GM19193 (cell line): ENCODE results near the gene S100P.

Source experiments
- POLR2A ChIP-seq: IDR thresholded peaks from 4 replicates; pipeline ENCODE4 v1.6.1; 2011; ENCODE audit not compliant: insufficient read depth, insufficient read length; ENCODE audit errors: extremely low read depth

S100P gene

DNA sequence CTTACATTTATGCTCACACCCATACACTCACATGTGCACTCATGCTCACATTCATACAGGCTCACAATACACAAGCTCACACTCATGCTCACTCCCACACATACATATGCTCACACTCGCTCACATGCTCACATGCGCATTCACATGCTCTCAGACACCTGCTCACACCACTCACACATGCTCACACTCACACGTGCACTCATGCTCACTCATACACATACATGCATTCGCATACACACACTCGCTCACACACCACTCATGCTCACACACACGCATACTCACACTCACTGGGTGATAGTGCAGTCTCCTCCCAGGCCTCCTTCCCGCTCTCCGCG, 28.4 kb upstream of the S100P start:
- no peak for TF ChIP-seq POLR2A

DNA sequence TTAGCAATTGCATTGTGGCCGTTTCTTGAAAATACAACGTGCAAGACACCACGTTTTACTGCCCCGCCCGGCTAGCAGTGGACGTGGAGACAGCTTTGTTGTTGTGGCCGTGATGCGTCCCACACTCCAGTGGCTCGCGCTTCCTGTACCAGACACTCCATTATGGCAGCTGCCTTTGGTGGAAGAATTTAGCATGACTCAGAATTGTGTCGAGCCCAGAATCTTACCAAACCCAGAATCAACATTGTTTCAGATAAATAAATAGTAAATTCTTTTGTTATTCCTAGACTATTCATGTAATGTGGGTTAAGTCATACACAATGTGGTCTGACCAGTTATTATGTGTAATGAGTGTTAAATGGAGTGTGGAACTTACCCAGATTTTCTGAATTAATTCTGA, 25.3 kb upstream of the S100P start:
- no peak for TF ChIP-seq POLR2A

DNA sequence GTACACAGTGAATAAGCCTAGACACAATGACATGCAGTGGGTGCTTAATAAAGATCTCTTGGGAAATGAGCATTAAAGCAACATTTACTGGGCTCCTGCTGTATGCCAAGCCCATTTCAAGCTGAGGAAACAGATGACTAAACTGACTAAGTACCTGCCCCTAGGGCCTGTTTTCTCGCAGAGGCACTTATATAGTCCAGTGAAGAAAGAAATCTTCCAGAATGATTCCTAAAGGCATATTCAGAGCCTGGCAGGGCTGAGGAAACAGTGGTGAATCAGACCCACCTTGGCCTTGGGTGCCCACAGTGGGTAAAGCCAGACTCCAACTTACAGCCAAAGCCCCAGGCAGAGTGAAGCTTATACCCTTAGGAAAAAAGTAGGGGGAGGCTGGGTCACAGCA, 22.0 kb upstream of the S100P start:
- TF ChIP-seq POLR2A, result no peak

DNA sequence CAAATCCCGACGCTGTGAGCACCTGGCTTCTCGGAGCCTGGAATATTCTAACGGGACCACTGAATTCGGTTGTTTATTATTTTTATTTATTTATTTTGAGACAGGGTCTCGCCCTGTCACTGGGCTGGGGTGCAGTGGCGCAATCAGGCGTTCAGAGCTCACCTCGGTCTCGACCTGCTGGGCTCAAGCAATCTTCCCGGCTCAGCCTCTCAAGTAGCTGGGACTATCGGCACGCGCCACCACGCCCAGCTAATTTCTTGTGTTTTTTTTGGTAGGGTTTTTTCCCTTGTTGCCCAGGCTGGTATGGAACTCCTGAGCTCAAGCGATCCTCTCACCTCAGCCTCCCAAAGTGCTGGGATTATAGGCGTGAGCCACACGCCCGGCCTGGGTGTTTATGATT, 21.5 kb upstream of the S100P start:
- no peak for TF ChIP-seq POLR2A

DNA sequence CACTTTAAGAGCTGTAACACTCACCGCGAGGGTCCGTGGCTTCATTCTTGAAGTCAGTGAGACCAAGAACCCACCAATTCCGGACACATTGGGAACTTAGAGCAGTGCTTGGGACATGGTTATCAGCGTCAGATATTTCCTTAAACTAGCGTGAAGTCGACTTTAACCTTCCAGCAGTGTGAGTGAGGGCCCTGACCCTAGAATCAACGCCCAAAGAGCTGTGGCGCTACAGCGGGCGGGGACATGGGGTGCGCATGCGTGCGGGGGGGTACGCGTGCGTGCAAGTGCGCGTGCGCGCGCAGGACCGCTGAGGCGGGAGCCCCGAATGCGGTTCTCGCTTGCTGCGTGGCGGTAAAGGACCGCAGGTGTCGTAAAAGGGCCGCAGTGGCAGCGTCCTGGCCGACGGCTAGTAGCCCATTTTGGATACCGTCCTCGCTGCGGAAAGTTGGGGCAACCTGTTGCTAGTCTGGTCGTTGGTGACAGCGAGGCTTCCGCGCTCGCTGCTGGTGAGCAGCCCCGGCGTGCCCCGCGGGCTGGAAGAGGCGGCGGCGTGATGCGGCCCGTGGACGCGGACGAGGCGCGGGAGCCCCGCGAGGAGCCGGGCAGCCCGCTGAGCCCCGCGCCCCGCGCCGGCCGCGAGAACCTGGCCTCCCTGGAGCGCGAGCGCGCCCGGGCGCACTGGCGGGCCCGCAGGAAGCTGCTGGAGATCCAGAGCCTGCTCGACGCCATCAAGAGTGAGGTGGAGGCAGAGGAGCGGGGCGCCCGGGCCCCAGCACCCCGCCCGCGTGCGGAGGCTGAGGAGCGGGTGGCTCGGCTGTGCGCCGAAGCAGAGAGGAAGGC, 19.8 kb upstream of the S100P start:
- peak; percentile 85 for TF ChIP-seq POLR2A

DNA sequence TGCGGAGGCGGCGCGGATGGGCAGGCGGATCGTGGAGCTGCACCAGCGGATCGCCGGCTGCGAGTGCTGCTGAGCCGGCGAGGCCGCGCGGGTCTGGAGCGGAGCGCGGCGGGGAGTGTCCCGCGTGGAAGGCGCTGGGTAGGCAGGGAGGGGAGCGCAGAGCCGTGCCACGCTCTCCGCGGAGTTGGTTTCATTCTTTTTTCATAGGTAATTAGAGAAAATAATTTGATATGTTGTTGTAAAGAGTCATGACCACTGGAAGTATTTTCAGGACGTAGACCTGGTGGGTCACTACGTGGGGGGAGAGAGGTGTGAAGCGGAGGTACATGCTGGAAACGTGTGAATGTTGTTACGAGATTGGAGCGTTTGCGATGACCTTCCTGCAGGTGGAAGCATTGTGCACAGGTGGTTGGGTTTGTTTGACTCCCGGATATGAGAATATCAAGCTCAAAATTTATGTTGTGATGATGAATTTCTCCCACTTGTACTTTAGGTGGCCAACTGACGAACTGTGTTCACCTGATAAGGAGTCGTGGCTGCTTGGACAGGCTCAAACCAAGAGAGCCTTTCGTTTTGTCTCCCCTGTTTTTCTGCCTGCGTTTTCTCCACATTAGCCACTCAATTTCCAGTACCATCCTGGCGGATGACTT, 19.1 kb upstream of the S100P start:
- no peak for TF ChIP-seq POLR2A

DNA sequence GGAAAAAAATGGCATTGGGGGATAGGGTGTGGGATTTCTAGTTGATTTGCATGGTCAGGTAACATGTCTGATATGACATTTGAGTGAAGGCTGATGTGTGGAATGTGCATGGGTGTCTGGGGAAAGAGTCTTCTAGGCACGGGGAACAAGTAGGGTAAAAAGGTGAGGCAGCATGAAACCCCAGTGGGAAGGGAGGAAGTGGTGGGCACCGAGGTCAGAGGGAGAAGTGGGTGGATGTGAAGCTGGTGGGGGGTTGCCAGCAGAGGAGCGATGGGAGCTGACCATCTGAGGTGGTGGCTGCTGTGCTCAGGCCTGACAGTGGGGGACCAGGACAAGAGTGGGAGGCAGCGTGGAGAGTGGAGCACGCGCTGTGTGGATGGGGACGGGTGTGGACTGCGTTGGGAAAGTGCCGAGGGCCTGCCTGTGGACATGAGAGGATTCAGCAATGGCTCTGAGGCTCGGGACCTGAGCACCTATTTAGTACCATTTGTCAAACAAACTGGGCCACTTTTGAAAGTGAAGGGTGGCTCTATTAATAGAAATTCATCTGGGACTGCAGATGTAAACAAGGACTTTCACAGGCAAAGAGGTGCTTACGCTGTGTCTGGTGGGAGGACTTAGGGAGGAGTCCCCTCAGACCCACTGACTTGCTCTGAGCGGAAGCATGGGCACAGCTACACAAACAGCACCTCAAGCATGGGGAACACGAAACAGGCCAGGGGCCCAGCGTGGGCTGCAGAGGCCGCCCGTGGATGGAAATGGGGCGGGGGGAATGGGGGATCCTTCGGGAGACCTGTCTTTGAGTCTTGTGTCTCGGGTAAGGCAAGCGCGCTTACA, 16.7 kb upstream of the S100P start:
- no peak for TF ChIP-seq POLR2A

DNA sequence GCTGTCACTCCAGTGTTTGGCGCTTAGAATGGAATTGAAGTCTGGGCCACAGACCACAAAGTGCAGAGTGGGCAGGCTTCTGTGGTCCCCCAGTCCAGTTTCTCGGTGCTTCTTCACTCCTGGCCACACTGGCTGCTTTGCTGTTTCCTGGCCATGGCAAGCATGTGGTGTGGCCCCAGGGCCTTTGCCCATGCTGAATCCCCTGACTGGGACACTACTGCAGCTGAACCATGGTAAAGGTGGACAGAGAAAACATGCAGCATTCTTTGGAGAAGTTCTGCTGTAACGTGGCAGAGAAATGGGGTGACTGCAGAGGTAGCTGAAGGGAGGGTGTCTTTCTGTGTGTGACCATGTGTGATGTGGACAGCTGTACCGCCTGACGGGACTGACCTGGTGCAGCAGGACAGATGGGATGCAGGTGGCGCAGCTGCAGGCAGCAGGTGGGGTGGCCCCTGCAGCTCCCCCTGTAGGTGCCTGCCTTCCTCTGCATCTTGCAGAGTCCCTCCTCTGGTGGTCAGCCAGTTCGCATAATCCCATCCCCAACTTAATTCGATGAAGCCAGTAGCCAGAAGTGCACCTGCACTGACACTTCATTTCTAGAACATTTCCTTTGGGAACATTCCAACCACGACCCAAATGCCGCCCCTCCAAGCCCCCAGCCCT, 13.2 kb upstream of the S100P start:
- no peak for TF ChIP-seq POLR2A

DNA sequence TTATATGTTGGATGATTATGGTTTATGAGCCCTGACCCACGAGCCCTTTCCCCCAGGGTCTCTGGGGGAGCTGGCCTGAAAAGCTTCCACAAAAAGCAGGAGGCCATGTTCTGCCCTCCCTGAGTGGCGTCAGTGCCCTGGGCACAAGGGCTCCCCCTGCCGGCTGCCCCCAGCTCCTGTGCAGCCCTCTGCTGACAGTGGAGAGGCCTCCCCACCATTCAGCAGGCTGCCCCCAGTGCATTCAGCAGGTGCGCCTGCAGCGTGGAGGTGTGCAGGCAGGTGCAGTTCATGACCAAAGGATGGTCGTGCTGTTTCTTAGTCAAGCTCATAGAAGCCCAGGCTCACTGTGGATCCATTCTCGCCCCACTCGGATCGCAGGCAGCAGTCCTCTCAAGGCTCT, 12.5 kb upstream of the S100P start:
- TF ChIP-seq POLR2A, result no peak

DNA sequence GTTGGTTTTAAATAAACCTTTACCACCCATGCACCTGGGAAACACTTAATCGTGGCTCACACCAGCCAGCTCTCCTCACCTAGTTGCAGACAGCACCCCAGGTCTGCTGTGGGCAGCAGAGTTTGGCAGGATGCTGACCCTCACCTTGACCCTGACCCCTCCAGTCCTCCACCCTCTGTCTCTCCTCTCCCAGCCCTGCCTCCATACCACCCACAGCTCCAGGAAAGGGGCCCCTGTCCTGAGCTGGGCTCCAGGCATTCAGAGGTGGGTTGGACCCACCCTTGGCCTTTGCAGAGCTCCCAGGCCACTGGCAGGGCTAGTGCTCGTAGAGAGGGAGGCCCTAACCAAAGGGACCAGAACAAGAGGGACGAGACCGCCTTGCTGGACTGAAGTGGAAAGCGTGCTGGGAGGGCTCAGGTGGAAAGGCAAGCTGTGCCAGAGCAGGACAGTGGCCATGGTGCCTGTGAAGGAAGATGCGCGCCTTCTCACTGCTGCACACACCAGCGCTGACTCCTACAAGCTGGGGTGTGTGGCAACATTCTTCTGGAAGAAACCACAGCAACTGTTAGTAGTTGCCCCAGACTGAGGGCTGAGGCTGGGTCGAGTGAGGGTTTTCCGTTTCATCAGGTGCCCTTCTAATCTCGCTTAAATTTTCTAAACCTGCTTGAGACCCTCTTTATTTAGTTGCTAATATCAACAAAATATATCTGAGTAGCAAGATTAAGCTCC, 10.7 kb upstream of the S100P start:
- TF ChIP-seq POLR2A, result no peak

DNA sequence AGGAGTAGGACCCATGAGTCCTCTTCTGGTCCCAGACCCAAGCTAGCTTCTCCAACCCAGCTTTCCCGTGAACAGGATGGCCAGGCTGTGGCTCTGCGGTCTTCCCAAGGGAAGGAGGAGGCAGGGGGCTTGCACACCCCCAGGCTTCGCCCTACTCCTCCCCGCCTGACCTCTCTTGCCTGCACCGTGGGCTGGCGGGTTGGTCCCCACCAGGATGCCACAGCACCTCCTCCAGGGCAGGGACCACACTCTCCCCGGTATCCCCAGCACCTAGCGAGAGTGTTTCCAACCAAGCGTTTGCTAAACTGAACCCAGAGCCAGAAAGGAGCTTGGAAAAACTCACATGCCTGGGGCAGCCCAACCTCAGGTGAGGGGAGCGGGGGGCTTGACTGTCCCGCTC, 9.0 kb upstream of the S100P start:
- no peak for TF ChIP-seq POLR2A

DNA sequence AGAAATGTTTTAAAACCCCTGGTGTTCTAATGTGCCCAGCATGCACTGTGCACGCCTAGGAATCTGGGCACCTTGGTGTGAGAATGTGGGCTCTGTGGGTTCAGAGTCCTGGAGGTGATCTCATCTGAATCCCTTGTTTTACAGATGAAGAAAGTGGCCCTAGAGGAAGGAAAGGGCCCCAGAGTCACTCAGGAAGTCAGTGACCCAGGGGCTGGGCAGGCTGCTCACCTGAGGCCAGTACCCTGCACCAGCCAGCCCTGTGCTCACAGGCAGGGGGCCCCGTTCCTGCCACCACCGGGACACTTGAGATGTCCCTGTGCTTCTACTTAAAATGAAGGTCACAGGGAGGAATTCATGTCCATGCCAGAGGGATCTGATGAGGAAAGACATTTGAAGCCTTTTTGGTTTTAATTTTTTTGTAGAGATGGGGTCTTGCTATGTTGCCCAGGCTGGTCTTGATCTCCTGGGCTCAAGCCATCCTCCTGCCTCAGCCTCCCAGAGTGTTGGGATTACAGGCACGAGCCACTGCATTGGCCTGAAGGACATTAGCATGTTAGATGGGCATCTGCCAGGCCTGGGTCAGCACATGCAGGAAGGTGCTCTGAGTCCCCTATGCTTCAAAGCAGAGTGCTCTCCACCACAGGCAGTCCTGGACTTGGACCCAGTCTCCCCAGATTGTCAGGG, 7.4 kb upstream of the S100P start:
- no peak for TF ChIP-seq POLR2A

DNA sequence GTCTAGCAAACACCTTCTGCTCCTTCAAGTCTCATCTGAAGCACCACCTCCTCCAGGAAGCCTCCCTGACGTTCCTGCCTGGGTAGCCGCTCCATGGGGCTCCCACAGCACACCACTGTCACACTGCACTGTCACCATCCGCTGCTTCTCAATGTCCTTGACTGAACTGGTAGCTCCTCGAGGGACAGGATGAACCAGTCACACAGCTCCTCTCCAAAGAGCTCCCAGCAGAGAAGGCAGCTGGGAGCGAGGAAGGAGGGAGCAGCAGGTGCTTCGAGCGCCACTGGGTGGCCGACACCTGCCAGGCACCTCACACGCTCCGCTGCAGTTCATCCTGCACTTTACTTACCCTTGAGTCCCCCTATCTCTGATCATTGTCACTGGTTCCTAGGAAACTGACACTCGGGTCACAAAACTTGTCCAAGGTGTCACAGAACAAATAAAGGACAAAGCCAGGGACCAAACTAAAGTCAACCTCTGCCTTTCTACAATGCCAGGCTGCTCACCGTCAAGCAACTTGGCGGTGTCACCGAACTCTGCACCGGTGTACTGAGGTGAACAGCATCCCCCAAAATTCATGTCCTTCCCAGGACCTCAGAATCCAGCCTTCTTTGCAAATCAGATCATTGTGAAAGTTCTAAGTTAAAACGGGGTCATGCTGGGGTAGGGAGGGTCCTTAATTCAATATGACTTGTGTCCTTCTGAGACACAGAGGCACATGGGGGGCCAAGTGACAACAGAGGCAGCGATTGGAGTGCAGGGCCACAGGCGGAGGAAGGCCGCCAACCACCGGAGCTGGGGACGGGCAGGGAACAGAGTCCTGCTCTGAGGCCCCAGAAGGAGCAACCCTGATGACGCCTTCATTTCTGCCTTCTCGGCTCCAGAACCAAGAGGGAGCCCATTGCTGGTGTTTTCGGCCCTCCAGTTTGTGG, 5.5 kb upstream of the S100P start:
- no peak for TF ChIP-seq POLR2A
